Gastroesophageal sphincter (tissue), 3 donors: ENCODE results near the gene FRMD4B.

ENCODE experiments used
- CTCF ChIP-seq, 4 experiments: fragments of 200-600 bp in 2 of 4; fragments of 450-650 bp in 2 of 4; sonication (generic) in 1 of 4; IDR thresholded peaks; one replicate each; pipeline ENCODE4 v1.5.1; 2017 to 2019; ENCODE audit warnings: antibody characterized with exemption in 4 of 4, mild to moderate bottlenecking in 2 of 4, moderate library complexity in 2 of 4
- EP300 ChIP-seq: sonication (generic); formaldehyde crosslinking; IDR thresholded peaks from one replicate; pipeline ENCODE4 v1.6.1; 2017; ENCODE audit warnings: antibody characterized with exemption, mild to moderate bottlenecking
- POLR2A ChIP-seq, 2 donors: fragments of 450-650 bp; IDR thresholded peaks; one replicate each; pipeline ENCODE4 v1.6.1; 2017; ENCODE audit warnings: antibody characterized with exemption in 2 of 2, mild to moderate bottlenecking in 2 of 2, moderate library complexity in 1 of 2

DNA sequence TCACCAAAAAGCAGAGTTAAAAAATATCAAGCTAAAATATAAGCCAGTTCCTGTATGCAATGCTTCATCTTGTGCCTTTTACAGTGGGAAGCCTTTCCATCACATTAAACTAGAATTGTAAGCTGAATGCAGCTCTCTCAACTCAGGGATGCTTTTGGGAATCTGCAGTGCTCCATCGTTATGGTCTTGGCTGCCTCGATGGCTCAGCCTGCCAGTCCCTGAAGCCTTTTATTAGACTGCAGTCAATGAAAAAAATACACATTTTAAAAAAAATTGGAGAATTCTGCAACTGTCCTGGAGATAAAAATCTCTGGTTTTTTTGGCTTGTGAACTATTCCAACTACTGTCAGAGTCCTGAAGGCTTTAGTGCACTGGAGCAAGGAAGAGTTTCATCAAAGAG is 53.0 kb downstream of the FRMD4B start:
- TF ChIP-seq CTCF (IDR thresholded peaks at IDR 0.05) (no peak), EP300 (no peak), POLR2A (IDR thresholded peaks at IDR 0.05) (no peak)
